Stimulated activated CD8-positive, alpha-beta memory T cell treated with anti-CD3 and anti-CD28 coated beads, Interleukin-12 subunit alpha, Interleukin-12 subunit beta, amount 100 ng/mL, for 24 hours (primary cell): ENCODE measurements around the gene SORCS3.
A peak's percentile ranks its signal among the peaks of the same experiment; 100 is the strongest.

Experiments
- DNase-seq: peaks from one replicate; pipeline ENCODE4 v3.0.0-alpha.2; 2020; ENCODE audit errors: extremely low read depth

SORCS3 gene

DNA sequence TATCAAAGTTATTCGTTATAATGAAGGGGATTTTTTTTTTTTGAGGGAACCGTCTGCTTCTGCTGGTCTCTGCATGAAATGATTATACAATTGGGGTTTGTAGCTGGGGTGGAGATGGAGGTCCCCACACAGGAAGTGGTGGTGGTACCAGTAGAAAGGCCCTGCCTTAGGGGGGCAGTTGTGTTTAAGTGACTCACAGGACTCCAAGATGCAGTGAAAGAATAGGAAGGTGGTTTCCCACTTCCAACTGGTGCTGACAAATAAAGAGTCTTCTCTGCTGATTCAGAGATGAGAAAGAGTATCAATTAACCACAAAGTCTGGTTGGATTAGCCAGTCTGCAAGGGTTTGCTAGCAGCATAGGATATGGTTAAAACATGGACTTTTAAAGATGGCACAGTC lies 376.0 kb downstream of the SORCS3 start:
- peak; percentile 1 for DNase-seq

DNA sequence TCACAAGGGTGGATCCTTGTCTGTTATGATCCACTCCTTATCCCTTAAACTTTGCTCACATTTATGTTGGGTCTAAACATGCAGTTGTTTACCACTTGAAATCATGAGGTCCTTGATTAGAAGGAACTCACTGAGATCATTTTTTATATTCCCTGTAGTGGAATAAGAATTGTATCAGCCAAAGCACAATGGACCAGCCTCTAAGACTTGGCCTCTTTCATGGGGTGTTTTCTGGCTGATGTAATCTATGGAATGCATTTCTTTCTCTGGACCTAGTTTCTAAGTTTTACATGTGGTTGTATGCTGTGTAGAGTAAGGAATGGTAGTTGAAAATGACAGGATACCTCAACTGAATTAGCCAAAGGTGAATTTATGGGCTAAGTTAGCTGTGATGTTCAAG lies 376.6 kb downstream of the SORCS3 start:
- DNase-seq, result no peak

DNA sequence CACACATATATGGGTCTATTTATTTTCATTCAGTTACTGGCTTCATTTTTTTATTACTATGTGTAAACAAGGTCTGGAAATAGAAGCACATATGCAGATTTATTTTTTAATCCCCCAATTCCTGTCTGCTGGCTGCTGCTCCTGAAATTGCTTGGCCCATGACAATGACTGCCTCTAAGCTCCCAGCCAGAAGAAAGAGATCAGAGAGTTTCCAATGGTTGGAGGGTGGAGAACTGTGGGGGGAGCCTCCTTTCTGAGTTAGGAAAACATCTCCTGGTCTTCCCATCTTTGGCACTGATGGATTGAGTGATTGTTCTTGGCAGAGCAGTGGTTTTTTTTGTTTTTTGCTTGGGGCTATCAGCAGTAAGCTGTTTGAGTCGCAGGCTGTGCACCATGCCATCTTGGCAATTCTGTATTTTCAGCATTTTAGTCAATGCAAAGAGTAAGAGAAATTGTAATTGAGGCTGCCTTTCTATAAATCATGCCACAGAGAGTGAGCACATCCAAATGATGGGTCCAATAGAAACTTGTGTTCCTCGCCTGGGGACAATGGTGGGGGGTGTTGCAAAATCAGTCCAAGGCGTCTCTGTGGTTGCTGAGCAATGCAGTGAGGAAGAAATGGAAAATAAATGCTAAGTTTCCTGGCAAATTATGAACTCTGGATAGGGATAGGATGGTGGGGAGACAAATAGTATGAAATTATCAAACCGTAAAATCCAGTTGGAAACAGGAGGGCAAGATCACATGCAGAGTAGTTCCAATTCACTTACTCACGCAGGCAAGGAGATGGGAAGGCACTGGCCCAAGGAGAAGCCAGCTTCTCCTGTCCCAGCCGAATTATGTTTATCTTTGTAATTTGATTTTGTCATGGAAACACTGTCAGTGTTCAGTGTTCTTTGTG lies 382.4 kb downstream of the SORCS3 start:
- DNase-seq, result no peak

DNA sequence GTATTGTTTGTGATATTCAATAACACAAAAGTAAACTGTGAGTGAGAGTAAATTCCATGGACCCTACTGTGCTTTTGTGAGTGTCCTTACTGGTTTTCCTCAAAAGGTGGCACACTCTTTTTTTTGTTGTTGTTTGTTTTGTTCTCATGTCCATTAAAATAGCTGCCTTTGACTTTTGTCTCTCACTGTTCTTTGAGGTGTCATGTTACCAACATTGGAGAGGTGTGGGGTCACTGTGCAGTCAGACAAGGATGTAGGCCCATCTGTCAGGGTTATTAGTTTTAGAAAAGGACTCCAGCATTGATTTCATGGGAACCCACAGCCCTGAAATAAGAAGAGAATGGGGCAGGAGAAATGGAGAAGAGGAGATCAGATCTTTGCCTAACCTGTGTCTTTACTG lies 383.1 kb downstream of the SORCS3 start:
- DNase-seq, result no peak

DNA sequence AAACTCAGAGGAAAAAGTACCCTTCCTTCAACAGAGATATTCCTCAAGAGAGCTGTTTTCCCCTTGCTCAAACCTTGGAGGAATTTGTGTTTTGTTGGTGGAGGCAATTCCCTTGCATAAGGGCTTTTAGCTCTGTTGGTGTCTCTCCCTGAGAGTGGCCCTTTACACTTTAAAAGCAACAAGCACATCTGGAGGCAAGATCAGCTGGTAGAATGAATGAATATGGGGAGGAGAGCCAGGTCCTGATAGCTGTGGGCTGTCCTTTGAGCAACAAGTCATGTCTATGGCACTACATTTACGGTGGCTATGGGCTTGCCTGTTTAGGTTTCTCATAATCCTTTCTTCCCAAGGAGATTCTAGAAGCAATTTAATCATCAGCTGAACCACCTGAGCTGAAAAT lies 384.0 kb downstream of the SORCS3 start:
- DNase-seq, result no peak

DNA sequence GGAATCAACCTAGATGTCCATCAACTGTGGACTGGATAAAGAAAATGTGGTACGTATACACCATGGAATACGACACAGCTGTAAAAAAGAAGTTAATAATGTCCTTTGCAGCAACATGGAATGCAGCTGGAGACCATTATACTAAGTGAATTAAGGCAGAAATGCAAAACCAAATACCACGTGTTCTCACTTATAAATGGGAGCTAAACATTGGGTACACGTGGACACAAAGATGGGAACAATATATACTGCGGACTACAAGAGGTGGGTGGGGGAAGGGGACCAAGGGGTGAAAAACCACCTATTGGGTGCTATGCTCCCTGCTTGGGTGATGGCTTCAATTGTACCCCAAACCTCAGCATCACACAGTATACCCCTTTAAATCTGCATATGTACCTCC lies 385.5 kb downstream of the SORCS3 start:
- DNase-seq, result no peak

DNA sequence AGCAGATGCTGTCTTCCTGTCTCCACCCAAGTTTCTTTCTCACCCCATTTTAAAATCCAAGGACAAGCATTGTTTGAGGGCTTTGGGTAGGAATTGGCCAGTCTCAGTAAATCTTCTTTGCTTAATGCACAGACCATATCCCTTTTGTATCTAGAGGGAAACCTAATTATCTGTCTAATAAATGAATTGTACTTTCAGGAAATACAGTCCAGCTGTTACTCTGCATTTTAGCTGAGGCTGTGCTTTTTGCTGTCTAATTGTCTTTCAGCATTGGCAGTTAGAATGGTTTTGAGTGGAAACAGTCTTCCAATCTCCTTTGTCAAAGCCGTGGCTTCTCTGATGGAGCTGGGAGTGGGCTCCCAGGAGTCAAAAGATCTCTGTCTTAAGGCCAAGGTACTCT lies 388.2 kb downstream of the SORCS3 start:
- DNase-seq, result no peak

DNA sequence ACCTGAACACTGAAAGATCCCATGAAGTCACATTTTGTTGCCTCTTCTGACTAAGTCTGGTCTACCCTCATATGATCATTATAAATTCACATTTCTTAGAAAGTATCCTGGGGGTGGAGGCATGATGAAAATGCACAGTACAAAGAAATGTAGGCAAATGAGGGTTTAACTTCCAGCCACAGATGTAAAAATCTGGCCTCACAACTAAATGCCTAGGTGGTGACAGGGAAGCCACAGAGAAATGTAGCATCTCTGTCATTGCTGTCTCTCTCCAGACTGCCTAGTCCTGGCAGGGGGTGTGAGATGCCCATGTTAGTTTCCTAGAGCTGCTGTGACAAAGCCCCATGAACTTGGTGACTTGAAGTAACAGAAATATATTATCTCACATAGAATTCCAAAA lies 395.9 kb downstream of the SORCS3 start:
- DNase-seq, result no peak

DNA sequence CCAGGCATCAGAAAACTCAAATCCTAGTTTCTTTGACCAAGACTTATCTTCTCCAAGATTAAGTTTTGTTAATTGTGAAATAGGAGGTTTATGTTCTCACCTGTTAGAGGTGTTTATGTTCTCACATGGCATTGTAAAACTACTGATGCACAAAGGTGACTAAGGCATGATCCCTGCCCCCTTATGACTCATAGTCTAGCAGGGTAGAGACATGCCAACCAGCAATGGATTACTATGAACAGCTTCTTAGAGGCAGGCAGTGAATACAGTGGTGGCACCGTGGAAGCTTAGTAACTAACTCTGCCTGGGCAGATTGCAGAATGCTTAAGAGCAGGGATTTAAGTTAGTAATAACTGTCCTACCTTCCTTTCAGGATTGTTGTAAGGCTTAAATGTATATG lies 400.9 kb downstream of the SORCS3 start:
- no peak for DNase-seq

DNA sequence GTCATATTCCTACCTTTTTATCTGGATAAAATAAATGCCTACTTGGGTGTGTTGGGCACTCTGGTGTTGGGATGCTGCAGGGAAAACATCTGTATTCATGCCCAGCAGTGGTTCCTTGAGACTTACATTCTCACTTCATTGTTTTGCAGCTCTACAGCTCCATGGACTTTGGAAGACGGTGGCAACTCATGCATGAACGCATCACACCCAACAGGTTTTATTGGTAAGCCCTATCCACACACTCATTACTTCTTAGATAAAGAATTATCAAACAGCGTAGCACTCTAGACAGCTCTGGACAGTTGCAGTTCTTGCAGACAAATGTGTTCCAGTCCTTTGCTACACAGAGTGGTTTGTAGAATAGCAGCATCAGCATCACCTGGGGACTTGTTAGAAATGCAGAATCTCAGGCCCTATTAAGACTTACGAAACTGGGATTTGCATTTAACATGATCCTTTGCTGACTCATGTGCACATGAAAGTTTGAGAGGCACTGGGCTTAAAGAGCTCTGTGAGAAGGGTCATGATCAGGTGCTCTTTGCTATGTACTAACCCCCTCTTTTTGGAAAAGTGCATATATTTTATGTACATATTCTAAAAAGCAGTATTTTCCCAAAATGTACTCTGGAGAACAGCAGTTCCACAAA lies 401.9 kb downstream of the SORCS3 start:
- DNase-seq, result no peak

DNA sequence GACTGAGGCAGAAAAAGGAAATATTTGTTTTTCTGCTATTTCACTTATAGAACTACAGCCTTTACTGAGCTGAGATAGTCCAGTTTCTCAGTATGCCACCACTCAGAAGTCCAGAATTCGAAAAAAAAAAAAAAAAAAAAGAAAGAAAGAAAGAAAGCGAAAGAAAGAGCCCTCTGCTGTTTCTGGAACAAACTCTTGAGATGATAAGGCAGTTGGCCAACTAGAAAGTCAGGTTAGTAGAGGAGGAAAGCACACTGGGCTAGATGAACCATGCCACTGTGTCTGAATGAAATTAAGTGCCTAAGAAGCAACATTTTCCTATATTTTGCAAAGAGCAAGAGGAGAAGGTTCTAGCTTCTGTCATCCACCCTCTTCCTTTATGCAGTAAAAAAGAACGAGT lies 403.8 kb downstream of the SORCS3 start:
- DNase-seq, result no peak

DNA sequence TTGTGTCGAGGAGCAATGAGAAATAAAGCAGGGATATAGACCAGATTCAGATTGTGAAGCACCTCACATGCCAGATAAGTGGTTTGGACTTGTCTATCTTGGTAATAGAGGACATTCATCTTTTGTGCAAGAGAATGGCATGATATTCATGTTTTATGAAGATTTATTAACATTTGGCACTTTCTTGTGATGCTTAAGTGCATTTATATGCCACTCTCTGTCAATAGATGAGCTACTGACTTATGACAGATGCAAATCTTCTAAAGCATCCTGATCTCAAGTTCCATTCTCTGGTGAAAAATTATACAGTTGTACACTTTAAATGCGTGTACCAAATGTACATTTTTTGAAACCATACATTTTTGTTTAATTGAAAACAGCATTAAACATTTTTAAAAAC lies 415.3 kb downstream of the SORCS3 start:
- DNase-seq, result no peak

DNA sequence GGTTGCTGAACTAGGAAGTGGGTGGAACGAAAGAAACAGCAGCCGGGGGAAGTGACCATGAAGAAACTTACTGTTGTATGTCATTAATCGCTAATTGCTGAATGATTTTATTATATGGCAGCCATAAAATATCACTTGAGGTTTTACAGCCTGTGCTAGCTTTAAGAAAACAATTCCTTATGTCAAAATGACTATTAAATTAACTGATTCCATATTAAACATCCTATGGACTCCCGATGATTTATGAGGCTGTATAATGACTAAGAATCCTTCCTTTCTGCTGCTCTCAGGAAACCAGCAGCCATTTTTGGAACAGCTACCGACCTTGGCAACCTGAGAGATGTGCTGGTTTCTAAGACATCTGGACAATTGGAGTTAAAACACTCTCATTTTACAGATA lies 421.9 kb downstream of the SORCS3 start:
- no peak for DNase-seq

DNA sequence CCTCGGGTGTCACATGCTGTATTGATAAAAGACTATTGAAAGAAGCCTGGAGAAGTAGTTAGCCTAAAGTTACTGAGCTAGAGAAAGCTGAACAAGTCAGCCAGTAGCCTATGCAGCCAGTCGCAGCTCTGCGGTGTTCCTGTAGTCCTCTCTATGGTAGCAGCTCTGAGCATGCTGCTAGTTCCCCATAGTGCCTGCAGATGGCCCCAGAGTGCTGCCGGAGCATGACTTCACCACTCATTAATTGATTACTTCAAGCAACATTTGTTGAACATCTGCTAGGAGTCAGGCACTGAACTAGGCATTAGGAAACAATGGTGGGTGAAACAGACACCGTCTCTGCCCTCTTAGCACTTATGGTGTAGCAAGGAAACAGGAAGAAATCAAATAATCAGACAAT lies 422.7 kb downstream of the SORCS3 start:
- DNase-seq, result no peak

DNA sequence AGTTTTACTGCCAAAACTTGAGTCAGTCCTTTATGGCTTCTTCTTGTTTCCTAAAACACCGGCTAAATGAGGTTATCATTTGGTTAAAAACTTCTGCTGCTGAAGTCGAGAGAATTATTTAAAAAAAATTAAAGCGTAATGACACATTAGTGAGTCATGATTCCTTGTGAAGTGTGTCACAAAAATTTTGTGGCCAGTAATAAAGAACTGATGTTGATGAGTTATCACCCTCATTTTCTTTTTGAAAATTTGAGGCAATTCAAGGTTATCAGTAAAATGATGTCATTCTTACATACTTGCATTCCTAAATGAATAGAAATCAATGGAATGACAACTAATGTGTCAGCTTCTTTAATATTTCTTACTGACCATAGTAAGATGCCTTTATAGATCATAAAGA lies 427.4 kb downstream of the SORCS3 start:
- no peak for DNase-seq

DNA sequence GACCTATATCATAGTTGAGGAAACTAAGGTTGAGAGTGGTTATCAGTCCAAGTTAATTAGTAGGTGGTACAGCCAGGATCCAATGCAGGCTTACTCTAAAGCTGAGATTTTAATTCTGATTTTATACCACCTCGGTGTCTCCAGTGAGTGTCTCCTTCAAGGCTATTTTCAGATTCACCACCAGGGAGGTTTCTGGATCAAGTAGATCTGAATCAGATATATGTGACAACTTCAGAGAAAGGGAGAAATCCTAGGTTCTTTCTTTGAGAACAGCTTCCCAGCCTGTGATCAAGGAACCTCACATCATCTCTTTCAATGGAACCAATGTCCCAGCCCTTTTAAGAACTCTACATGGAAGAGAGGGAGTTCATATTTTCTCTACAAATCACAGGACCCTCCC lies 429.2 kb downstream of the SORCS3 start:
- no peak for DNase-seq

DNA sequence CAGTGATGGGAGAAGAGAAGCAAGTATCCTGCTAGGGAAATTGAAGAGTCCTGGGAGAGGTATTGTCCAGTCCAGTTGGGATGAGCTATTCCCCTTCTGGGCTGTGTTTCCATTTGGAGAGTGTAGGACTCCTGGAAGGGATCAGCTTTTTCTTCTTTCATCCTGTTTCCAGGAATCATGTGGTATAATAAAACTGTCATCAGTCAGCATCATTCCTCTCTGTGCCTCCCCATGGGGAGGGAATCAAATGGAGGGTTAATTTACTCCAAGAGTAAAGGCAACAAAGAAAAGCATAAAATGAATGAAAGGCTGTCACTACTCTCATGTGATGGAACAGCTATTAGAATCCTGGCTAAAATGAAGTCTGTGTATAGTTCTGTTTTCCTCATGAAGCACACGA lies 429.9 kb downstream of the SORCS3 start:
- DNase-seq, result no peak

DNA sequence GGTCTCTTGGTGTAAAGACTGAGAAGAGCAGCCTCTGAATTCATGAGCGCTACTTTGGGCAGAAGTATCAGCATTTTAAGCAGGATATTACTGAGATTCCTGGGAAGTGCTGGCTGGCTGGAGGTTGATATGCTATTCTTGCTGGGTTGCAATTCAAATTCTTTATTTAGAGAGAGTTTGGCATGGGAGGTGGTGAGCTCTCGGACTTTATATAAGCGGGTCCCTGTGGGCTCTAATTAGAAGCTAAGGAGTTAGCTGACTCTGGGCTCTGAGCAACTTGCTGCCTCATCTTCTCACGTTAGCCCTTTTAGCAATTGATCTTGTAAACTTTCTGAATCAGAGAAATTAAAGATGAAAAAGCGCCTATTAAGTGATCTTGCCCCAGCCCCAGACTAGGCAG lies 430.9 kb downstream of the SORCS3 start:
- no peak for DNase-seq

DNA sequence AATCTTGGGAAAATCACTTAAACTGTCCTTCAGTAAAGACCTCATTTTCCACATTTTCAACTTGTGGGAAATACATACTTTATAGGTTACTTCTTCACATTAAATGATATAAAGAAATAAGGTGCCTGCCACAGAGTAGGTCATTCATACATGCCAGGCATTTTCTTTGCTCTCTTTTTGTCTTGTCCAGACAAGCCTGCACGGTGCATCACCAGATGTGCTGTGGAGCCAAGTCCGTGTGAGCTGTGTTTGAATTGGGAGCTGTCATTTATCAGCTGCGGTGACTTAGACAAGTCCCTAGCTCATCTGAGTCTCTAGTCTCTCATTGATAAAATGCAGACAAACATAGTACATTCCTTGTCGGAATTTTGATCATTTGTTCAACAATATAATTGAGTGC lies 432.9 kb downstream of the SORCS3 start:
- no peak for DNase-seq

DNA sequence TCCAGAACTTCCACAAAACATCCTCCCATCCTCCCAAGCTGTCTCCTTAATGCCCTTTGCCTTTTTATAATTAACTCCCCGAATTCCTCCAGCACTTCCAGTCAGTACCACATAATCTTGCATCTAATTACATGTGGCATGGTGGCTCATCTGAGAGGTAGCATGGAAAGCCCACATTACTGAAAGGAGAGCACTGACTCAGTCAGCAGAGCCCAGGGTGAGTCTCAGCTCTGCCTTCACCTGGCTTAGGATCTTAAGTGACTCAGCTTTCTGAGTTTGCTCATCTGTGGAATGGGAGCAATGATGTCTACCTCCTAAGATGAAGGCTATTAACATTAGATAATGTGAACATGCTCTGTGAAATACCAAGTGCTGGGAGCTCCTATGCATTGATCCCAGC lies 433.9 kb downstream of the SORCS3 start:
- DNase-seq, result no peak

DNA sequence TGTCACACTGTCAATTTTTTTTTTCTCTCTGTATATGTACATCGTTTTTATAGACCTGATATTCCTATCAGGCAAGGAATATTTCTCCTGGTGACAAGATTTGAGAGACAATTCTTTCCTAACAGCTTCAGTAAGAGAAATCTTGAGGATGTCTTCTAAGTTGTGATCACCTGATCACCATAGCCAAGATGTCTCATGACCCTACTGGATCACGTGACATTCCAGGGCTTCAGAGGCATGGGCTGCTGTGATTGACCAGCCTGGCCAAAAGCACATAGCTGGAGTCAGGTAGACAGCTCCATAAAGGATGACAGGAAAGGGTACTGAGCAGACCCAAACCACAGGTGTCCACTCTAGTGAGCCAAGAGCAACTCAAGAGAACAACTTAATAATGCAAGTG lies 444.9 kb downstream of the SORCS3 start:
- no peak for DNase-seq

DNA sequence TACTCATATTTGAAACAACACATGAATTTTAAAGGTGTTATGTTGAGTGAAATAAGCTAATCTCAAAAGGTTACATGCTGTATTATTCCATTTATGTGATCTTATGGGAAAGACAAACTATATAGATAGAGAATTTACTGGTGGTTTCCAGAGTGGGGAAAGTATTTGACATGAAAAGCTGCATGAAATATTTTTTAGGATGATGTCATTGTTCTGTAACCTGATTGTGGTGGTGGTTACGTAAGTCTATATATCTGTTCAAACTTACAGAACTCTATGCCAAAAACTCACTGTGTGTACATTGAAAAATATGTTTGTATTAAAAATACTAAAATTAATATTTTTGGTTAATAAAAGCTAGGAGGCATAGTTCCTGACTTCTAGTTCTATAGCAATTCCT lies 453.0 kb downstream of the SORCS3 start:
- no peak for DNase-seq

DNA sequence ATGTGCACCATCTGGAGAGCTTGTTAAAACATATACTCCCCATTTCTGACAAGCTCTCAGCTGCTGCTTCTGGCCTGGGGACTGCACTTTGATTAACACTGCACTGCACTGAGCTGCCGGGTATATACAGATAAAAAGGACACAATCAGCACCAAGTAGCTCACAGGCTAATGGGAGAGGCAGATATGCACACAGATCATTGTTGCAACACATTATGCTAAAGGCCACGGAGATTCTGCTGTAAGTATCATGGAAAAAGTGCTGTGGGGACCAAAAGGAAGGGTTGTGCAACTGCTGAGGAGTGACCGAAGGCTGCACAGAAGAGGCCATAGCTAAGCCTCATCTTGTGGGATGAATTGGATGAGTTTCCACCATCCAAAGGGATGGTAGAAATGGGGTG lies 455.2 kb downstream of the SORCS3 start:
- no peak for DNase-seq

DNA sequence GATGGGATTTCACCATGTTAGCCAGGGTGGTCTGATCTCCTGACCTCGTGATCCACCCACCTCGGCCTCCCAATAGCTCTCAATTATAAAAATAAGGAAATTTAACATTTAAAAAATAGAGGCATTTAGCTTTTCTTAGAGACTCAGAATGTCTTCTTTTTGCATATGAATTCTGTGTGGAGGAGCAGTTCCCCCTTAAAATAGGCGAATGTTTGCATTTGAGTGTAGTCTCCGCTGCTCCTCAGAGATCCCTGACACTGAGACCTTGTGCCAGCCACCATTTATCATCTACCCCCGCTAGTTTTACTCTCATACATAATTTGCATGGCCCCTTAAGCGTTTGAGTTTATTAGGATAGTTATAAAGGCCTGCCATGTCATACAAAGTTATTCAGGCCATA lies 461.9 kb downstream of the SORCS3 start:
- DNase-seq, result no peak
